ENCODE results near the gene ATXN3L. TPM values are rescaled to one million over a fixed set of nuclear protein-coding genes. Genes with fewer than 3 reads are reported as not detected.
"Not testable (repeated sequence)": the region's sequence is repeated elsewhere in the genome, so short reads cannot be mapped to it uniquely, and the experiment has no call there.

Gene ATXN3L
- total RNA-seq, 1 donor from 2014 or later = not detected

DNA sequence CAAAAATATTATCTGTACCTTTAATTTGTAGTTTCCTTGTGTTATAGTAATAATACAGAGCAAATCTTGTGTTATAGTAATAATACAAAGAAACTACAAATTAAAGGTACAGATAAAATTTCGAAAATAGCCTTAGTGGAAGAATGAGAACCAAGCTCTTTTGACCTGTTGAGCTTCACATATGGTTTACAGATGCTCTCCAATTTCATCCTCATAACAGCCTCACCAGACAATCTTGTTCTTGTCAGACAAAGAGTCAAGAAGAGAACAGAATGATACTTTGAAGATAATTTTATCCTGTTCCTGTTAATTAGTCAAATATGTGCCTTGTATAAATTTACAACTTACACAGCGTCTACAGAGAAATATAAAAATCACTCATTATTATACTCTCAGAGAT is 12.8 kb downstream of the ATXN3L start:
- no peak for DNase-seq (ENCODE audit: low read depth, low spot score)

DNA sequence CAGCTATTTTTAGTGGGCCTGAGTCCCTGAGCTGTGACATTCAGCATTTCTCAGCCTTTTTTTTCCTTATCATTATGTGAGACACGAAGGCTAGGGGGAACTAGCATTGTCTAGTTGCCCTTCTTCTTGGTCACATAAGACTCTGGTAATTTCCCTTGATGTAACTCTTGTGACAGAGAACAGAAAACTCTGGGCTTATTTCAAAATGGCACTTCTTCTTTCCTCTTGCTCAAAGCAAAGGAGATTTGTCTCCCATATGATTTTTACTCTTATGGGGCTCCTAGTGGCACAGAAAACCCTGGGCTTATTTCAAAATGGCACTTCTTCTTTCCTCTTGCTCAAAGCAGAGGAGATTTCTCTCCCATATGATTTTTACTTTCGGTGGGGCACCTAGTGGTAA is 14.7 kb downstream of the ATXN3L start:
- no peak for DNase-seq (ENCODE audit: low read depth, low spot score)

DNA sequence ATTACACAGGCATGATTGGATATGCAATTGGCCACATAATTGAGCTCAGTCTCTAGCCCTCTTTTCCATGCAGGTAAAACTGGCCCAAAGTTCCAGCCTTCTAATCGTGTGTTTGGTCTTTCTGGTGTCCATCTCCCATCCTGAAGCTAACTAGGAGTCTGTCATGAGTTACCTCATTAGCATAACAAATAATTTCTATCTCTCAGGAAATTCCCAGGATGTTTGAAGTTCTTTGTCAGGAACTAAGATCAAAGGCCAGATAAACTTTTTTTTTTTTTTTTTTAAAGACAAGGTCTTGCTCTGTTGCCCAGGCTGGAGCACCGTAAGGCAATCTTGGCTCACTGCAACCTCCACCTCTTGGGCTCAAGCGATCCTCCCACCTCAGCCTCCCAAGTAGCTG is 15.8 kb downstream of the ATXN3L start:
- DNase-seq (ENCODE audit: low read depth, low spot score) = no peak

DNA sequence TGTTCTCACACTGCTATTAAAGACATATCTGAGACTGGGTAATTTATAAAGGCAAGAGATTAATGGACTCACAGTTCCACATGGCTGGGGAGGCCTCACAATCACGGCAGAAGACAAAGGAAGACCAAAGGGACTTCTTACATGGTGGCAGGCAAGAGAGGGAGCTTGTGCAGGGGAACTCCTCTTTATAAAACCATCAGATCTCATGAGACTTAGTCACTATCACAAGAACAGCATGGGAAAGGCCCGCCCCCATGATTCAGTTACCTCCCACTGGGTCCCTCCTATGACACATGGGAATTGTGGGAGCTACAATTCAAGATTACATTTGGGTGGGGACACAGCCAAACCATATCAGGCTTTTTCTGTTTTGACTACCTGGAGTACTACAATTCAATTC is 16.6 kb downstream of the ATXN3L start:
- not testable (repeated sequence) for DNase-seq (ENCODE audit: low read depth, low spot score)

DNA sequence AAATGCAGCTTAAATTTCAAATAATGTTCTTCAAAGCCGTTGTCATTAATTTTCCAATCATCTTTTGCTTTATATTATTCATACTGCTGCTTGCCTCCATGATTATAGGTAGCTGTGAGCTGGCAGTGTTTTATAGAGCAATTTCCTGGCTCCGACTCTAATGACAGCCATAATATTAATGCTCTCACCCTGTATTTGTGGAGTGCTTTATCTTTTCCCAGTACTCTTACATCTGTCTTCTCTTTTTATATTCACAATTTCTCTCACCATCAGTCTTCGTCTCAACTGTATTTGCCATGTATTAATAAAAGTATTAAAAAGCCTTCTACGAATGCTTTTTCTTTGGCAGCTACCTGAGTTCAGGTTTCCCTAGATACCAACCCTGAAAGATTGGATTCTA is 21.0 kb downstream of the ATXN3L start:
- no peak for DNase-seq (ENCODE audit: low read depth, low spot score)

DNA sequence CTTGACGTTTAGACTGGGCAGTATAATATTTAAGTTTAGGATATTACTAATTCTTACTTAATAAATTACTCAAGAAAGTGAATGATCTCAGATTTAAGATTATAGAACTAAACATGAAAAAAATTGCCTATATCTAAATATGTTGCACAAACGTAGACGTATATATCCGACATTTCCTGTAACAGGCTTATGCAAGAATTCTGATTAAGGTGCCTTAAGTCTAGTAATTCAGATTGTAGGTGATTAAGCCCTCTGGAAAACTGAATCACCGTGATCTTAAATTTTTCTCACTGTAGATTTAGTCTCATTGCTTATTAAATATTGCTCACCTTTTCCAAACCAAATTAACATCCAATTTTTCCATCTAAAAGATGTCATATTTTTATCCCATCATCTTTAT is 24.0 kb downstream of the ATXN3L start:
- no peak for DNase-seq (ENCODE audit: low read depth, low spot score)

DNA sequence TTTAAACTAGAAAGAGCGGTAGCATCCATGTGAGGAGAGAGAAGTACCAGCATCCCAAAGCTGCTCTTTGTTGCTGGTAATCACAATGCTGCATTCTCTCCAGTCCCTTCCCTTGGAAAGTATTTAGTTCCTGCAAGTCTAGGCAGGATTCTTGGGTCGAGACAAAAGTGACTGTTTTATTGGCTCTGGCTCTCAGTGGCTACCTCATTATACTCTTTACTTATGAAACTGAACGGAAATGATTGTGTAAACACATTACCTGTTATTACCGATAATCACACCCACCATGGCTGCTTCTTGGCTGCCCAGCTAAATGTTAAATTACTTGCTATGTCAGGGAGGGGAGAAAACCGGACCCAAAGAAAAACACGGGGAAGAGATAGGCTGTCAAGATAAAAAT is 26.2 kb downstream of the ATXN3L start:
- DNase-seq (ENCODE audit: low read depth, low spot score) = no peak

DNA sequence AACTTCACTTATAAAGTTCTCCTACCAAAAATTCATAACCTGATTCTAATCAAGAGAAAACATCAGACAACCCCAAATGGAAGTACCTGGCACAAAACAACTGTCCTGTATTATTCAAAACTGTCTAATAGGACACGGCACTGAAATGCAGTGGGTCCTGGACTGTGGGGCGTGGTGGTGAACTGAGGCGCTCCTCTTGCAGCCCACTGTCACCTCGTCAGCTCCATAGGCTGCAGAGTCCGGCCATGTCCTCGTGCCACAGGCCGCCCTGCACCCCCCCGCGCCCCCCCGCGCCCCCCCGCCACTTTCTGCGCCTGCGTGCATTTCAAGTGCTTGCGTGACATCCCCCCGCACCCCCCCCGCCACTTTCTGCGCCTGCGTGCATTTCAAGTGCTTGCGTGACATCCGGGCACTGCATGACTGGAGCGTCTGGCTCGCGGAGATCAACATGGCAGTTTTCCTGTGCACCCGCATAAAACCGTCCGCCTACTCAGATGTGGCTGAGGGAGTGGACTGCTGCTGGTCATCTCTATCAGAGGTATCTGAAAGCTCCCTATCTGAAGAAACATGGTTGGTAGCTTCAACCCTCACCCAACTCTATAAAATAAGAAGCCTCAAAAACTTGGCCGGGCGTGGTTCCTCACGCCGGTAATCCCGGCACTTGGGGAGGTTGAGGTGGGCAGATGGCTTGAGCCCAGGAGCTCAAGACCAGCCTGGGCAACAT is 28.8 kb downstream of the ATXN3L start:
- DNase-seq (ENCODE audit: low read depth, low spot score) = no peak

DNA sequence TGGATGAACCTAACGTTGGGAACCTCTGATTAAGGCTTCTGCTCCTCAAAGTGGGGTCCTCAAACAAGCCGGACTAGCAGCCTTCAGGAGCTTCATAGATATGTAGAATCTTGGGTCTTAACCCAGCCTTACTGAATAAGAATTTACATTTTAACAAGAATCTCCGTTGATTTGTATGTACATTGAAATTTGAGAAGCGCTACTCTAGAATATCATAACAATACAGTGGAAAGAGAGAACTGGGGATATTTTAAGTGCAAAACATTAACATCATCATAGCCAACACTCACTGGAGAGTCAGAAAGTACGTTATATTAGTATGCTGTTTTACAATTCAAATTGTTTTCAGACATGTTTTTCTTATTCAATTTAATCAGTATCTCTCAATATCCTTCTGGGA is 31.2 kb downstream of the ATXN3L start:
- no peak for DNase-seq (ENCODE audit: low read depth, low spot score)

DNA sequence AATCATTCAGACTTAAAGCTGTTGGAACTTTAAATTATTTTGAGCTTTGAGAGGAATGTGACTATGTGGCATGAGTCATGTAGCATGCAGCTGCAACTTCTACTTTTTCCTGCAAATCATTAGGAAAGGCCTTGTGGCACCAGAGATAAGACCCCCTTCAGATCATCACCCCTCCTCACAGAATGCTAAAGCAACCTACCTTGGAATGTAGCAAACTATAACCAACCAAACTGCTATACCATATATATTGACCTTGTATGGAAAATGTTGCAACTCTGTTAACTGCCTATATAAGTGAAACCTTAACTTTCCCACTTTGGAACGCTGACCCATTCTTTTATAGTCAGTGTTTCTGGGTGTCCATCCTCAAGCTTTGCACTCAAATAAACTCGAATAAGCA is 32.0 kb downstream of the ATXN3L start:
- DNase-seq (ENCODE audit: low read depth, low spot score) = peak; percentile 66

DNA sequence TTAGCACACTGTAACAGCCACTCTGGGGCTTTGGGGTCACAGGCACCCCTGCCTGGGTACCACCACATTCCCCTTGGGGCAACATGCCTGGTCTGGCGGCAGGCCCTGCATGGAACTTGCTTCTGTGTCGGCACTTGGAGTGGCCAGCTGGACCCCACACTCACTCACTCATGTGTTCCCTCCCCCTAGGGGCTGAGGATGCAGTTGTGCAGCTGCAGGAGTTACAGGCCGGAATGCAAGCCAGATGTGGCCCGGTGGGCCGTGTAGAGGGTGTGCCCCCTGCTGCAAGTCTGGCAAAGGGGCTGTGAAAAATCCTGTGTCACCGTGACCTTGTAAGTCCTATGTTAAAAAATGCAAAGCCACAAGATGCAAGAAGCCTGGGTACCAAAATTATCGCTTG is 34.2 kb downstream of the ATXN3L start:
- DNase-seq (ENCODE audit: low read depth, low spot score) = no peak

DNA sequence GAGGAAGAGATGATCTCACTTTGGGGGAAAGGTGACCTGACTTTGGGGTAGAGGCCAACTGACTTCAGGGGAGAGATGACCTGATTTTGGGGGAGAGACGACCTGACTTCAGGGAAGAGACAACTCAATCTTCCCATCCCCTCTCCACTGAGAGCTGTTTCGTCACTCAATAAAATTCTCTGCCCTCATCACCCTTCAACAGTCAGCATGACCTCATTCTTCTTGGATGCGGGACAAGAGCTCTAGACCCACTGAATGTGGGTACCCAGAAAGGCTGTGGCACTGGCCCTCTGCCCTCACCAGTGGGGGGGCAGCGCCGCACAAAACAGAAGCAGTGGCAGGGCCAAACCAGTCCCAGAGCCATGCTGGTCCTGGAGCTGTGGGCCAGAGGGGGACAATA is 34.6 kb downstream of the ATXN3L start:
- no peak for DNase-seq (ENCODE audit: low read depth, low spot score)

DNA sequence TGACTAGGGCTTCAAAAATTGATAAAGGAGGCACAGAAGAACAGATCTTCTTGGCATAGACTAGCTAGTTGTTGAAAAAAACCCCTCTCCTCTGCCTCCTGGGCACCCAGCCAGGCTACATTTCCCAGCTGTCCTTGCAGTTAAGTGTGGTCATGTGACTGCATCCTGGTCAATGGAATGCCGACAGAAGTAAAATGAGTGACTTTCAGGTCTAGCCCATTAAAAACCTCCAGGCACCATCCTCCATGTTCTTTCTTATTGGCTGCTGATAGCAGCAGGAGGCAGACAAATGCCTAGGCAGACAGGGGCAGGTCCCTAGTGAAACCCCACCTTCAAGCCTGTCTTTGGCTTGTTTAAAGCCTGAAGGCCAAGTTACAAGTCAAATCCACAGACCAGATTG is 35.3 kb downstream of the ATXN3L start:
- peak; percentile 35 for DNase-seq (ENCODE audit: low read depth, low spot score)

DNA sequence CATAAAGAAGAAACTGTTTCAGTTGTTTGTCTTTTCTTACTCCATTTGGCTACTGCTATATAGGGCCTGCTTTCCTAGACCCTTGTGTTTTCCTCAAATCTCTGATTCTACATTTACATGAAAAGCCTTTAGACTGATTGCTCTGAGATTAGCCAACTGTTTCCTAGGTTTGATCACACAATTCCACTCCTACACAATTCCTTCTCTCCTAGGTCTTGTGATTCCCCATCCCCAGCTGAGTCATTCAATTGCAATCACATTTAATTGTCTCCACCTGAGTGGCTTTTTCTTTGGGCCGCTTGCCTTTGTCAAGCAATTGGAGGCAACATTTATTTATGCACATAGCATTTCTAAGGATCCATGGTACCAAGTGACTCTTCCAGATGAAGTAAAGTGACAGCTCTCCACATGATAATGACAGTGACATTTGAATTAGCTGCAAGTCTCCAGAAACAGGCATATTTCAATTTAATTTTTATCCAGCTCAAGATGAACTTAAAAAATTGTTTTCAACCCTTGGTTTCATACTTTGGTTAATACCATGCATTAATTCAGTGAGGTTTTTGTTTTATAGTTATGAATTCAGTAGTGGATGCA is 35.8 kb downstream of the ATXN3L start:
- peak; percentile 66 for DNase-seq (ENCODE audit: low read depth, low spot score)

DNA sequence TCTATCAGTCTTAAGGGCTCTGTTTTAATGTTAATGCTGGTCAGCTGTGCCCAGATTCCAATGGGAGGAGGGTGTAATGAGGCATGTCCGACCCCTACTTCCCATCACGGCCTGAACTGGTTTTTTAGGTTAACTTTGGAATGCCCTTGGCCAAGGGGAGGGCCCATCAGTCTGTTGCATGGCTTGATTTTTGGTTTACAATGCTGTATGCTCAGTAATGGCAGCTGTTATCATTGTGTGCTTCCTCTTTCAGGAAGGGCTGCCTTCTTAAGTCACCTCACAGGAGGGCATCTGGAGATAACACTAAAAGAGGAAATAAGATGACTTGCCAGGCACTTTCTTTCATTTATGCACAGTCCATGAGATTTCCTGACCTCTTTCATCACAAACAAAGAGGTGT is 36.3 kb downstream of the ATXN3L start:
- DNase-seq (ENCODE audit: low read depth, low spot score) = peak; percentile 77

DNA sequence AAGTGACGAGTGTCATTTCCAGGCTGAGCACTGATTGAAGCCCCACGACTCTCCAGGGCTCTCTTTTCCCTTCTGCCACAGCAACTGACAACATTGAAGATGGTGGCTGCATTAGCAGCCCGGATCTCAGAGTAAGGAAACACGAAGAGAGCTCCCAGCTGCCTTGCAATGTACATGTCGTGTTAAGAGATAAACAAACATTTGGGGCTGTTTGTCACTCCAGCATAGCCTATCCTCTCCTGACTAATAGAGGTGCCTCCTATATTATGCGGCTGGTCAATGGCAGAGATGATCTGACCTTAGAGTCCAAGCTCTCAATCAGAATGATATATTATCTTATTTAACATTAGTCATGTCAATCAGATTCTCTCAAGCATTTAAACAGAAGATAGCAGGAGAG is 38.6 kb downstream of the ATXN3L start:
- no peak for DNase-seq (ENCODE audit: low read depth, low spot score)

DNA sequence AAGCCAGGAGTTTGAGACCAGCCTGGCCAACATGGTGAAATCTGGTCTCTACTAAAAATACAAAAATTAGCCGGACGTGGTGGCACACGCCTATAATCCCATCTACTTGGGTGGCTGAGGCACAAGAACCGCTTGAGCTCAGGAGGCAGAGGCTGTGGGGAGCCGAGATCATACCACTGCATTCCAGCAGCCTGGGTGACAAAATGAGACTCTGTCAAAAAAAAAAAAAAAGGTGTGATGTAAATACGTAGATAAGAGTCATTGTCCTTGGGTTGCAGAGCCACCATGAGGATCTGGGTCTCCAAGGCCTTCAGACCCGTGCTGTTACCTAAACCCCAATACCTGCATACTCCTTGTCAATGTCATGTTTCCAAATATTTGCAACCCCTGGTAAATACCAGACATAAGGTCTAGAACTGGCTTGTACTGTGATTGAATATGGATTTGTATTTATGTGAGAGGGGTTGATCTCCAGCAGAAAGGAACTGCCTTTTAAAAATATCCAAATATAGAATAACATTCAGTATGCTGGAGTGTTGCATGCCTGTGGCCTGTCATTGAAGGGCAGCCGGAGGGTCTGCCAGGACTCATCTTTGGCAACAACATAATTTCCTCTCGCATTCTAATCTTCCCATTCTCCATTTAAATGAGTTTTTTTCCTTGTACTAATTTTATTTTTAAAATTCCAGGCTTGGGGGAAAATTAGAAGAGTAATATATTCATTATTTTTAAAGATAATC is 40.4 kb downstream of the ATXN3L start:
- DNase-seq (ENCODE audit: low read depth, low spot score) = no peak

DNA sequence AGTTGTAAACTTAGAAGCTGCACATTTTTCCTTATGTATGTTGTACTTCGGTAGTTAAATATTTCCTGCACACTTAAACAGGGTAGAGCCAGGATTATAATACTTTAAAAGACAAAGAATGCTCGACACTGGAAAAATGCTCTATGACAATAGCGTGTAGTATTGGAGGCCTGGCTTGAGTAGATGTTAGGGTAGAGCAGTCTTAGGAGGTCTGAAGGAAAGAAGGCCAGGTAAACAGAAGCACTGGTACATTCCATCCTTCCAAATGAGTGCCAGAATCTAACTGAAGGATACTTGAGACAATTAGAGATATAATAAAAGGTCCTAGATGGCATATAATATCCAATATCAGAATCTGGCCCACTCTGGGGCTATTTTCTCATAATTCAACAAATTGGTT is 42.3 kb downstream of the ATXN3L start:
- no peak for DNase-seq (ENCODE audit: low read depth, low spot score)

DNA sequence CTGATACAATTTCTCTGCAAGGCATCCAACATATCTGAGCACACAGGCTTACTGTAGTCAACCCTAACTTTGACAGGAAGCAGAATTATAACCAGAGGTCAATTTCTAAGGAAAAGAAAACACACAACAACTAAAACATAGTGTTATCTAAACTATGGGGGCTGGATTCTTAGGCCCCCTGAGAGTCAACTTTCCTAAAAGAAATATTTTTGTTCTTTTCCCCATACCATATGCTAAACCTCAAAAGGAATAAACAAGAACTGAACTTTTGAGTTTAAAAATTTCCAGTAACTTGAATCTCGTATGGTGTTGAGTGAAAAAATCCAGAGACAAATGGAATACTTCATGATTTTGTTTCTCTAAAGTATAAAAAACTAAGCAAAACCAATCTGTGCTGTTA is 42.9 kb downstream of the ATXN3L start:
- DNase-seq (ENCODE audit: low read depth, low spot score) = no peak

DNA sequence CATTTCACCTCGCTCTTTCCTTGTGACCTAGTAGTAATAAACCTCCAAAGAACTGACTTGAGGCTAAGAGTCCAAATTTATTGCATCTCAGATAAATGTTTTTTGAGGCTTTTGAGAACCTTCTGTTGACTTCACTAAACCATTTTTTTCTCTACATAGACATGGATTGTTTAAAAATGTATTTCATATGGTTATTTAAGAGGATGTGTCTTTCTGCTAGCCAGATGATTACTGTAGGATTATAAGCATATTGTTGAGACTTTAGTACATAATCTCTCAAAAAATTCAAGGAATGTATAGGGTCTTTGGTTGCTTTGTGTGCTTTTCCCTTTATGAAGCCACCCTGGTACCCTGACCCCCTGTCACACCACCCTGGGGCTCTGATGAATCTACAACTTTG is 44.8 kb downstream of the ATXN3L start:
- no peak for DNase-seq (ENCODE audit: low read depth, low spot score)

DNA sequence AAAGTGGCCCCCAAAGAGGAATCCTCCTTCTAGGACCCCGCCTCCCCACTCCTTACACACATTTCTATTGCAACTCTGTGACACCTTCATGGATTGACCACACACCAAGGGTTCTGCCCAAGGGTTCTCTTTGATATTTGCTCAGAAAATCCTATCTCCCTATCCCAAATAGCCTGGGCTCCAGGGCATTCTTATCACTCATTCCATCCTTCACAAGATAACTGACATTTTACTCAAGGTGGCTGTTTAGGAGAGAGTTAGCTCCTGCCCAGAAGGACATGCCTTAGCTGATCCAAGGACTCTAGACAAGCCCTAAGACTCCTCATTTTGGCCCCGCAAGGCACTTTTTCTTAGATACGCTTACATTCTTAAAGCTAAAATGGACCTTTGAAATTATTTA is 47.4 kb downstream of the ATXN3L start:
- DNase-seq (ENCODE audit: low read depth, low spot score) = no peak

DNA sequence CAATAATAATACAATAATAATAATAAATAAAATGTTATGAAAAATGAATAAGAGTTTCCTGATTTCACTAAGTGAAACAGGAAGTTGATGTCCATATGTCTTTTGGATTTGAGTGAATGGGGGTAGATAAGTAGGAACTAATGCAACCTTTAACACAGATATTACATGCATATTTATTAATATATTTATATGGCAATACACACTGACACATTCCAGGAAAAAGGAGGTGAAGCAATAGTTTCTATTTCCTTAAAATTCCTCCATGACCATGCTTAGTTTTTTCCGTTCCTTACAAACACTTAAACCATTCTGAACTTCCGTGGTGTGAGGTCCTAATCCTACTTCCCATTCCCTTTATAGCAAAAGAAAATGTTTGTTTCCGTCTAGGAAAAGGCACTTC is 48.3 kb downstream of the ATXN3L start:
- no peak for DNase-seq (ENCODE audit: low read depth, low spot score)

DNA sequence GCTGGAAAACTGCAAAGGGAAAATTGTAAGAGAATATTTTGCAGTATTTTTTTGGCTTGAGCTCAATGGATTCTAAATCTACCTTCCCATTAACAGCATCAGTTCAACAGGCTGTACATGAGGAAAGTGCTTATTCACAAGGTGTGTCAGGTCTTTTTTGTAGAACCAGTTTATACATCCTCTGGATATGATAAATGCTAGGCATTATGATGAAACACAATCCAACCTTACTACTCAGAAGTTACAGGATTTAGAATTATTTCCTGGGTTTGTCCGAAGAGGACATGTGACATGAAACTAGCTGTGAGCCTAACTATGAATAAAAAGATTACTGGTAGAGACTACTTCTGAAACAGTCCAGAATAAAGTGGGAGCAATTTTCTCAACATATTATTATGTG is 49.5 kb downstream of the ATXN3L start:
- DNase-seq (ENCODE audit: low read depth, low spot score) = no peak

All from pulmonary artery endothelial cell (primary cell).